ENCODE results near the gene PCDHGA12. TPM values are rescaled to one million over a fixed set of nuclear protein-coding genes. Genes with fewer than 3 reads are reported as not detected.
"Not testable (repeated sequence)": the region's sequence is repeated elsewhere in the genome, so short reads cannot be mapped to it uniquely, and the experiment has no call there.

PCDHGA12 gene
- total and polyA plus RNA-seq, 2 experiments from 2014 or later: 8.5 to 8.6 TPM

GRCh38 chr5:141417494-141418172 is 12.7 kb upstream of the PCDHGA12 start, which contains the start of gene PCDHGB7:
PCDHGB7 (plus strand) TSS chr5:141417677; CDS start chr5:141417860, 183 bp downstream.
- H3K9me2 ChIP-seq (ENCODE audit: insufficient read depth); H3K27me3 ChIP-seq (replicated peaks; ENCODE audit: insufficient read depth); H4K20me1 ChIP-seq (ENCODE audit: insufficient read depth); H3K9me3 ChIP-seq (ENCODE audit: low read depth); H3K36me3 ChIP-seq (ENCODE audit: low read depth): not testable (repeated sequence)
- peak within 1 kb of the TSS; percentile 75 for H3K4me3 ChIP-seq
- H2AFZ ChIP-seq: peak within 1 kb of the TSS; percentile 72
- H3K27ac ChIP-seq: peak within 1 kb of the TSS; percentile 64
- H3K4me1 ChIP-seq (ENCODE audit: insufficient read depth): peaks cover 14% of the 10 kb centered on the region; the same call in 1 of the 2 replicates
- H3K4me2 ChIP-seq (ENCODE audit: unreplicated experiment): peak within 1 kb of the TSS; percentile 68
- peaks cover 27% of the 10 kb centered on the region for H3F3A ChIP-seq (ENCODE audit: insufficient read depth)
- H3K79me2 ChIP-seq (ENCODE audit: insufficient read depth): peaks cover 27% of the 10 kb centered on the region
- DNase-seq: peak; percentile 96
- WGBS, 2 experiments (ENCODE audit: low coverage in 1 of 2, low lambda C conversion rate in 2 of 2, missing lambda C conversion rate in 2 of 2): 11 to 13% methylated on average over 37 to 47 of the region's 47 CpGs
- H3K9ac ChIP-seq: peak within 1 kb of the TSS; percentile 78
- in situ Hi-C loops (cut with MboI): loop anchor here (5.0 kb wide), 1 partner anchor 145 kb away; no protein-coding TSS in a partner anchor

- TF ChIP-seq EZH2 (IDR thresholded peaks at IDR 0.05; ENCODE audit: insufficient read depth, poor library complexity, severe bottlenecking) (no peak), EZH2phosphoT487 (IDR thresholded peaks at IDR 0.05; ENCODE audit: insufficient read depth, low read depth) (no peak)
- in situ Hi-C loops (cut with MboI): loop anchor here (5.0 kb wide), 1 partner anchor 143 kb away; no protein-coding TSS in a partner anchor
- no peak overlapping the region for H3K9ac ChIP-seq
- H3K4me2 ChIP-seq (ENCODE audit: unreplicated experiment): no peak overlapping the region
- DNase-seq: no peak
- H3K4me1 ChIP-seq (ENCODE audit: insufficient read depth): peaks cover 17% of the 10 kb centered on the region; the same call in 1 of the 2 replicates
- H3F3A ChIP-seq (ENCODE audit: insufficient read depth): peaks cover 27% of the 10 kb centered on the region
- H3K4me3 ChIP-seq: no peak overlapping the region; the same call in 1 of the 2 replicates
- no peak overlapping the region for H3K27ac ChIP-seq
- H3K27me3 ChIP-seq (replicated peaks; ENCODE audit: insufficient read depth): no peaks in the 10 kb centered on the region
- 0 out of 2 replicates have a peak, but pooled peaks cover 3% of the 10 kb centered on the region for H3K36me3 ChIP-seq (ENCODE audit: low read depth)
- H3K9me3 ChIP-seq (ENCODE audit: low read depth): no peaks in the 10 kb centered on the region
- H3K9me2 ChIP-seq (ENCODE audit: insufficient read depth): no peaks in the 10 kb centered on the region
- peaks cover 36% of the 10 kb centered on the region for H3K79me2 ChIP-seq (ENCODE audit: insufficient read depth)
- WGBS, 2 experiments (ENCODE audit: low coverage in 1 of 2, low lambda C conversion rate in 2 of 2, missing lambda C conversion rate in 2 of 2): 46 to 47% methylated on average over 68 to 74 of the region's 74 CpGs
- no peaks in the 10 kb centered on the region for H4K20me1 ChIP-seq (ENCODE audit: insufficient read depth)
- 0 out of 2 replicates have a peak overlapping the region, but pooled peaks have one; percentile 72 for H2AFZ ChIP-seq
These were observed 11.0 kb upstream of the PCDHGA12 start for GRCh38 chr5:141419074-141419880.

DNA sequence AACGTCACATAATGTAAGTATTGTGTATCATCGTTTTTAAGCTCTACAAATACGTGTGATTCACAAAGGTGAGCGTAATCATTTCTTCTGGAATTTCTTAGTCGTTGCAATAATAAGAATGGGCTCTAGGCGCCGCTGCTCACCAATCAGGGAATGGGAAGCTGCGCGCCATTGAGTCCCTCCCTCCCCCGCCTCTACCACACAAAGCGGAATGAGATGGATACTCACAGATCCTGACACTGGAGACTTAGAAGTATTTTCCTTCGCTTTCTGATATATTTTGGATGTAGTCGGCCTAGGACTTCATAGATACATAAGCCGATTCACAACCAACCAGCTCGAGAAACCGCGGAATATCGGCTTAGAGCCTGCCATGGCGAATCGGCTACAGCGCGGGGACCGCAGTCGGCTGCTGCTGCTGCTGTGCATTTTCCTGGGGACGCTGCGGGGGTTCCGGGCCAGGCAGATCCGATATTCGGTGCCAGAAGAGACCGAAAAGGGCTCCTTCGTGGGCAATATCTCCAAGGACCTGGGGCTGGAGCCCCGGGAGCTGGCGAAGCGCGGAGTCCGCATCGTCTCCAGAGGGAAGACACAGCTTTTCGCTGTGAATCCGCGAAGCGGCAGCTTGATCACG is 9.3 kb upstream of the PCDHGA12 start, which contains the start of gene PCDHGA11:
PCDHGA11 (plus strand) TSS at position 197 of the 634 bp plus-strand sequence; CDS start at position 374, 177 bp downstream.
- H3F3A ChIP-seq (ENCODE audit: insufficient read depth): peaks cover 27% of the 10 kb centered on the region
- H3K9ac ChIP-seq: peak within 1 kb of the TSS; percentile 77
- WGBS, 2 experiments (ENCODE audit: low coverage in 1 of 2, low lambda C conversion rate in 2 of 2, missing lambda C conversion rate in 2 of 2): 11 to 14% methylated on average over 42 of the region's 42 CpGs
- H3K36me3 ChIP-seq (ENCODE audit: low read depth): 0 out of 2 replicates have a peak, but pooled peaks cover 3% of the 10 kb centered on the region
- in situ Hi-C loops (cut with MboI): no loop called here
- peak within 1 kb of the TSS; percentile 65 for H3K27ac ChIP-seq
- peaks cover 20% of the 10 kb centered on the region; the same call in 1 of the 2 replicates for H3K4me1 ChIP-seq (ENCODE audit: insufficient read depth)
- peaks cover 53% of the 10 kb centered on the region for H3K79me2 ChIP-seq (ENCODE audit: insufficient read depth)
- peak; percentile 88 for DNase-seq
- TF ChIP-seq EZH2phosphoT487 (IDR thresholded peaks at IDR 0.05; ENCODE audit: insufficient read depth, low read depth): no peak
- no peak for TF ChIP-seq EZH2 (IDR thresholded peaks at IDR 0.05; ENCODE audit: insufficient read depth, poor library complexity, severe bottlenecking)
- no peaks in the 10 kb centered on the region for H3K27me3 ChIP-seq (replicated peaks; ENCODE audit: insufficient read depth)
- no peaks in the 10 kb centered on the region for H3K9me2 ChIP-seq (ENCODE audit: insufficient read depth)
- H2AFZ ChIP-seq: peak within 1 kb of the TSS; percentile 80
- peak within 1 kb of the TSS; percentile 80 for H3K4me3 ChIP-seq
- no peaks in the 10 kb centered on the region for H3K9me3 ChIP-seq (ENCODE audit: low read depth)
- H4K20me1 ChIP-seq (ENCODE audit: insufficient read depth): no peaks in the 10 kb centered on the region
- H3K4me2 ChIP-seq (ENCODE audit: unreplicated experiment): peak within 1 kb of the TSS; percentile 79

- H3K36me3 ChIP-seq (ENCODE audit: low read depth): 0 out of 2 replicates have a peak, but pooled peaks cover 3% of the 10 kb centered on the region
- WGBS, 2 experiments (ENCODE audit: low coverage in 1 of 2, low lambda C conversion rate in 2 of 2, missing lambda C conversion rate in 2 of 2): 16 to 18% methylated on average over 13 of the region's 13 CpGs
- H2AFZ ChIP-seq: peak overlapping the region; percentile 80
- peak; percentile 60 for DNase-seq
- peaks cover 58% of the 10 kb centered on the region for H3K79me2 ChIP-seq (ENCODE audit: insufficient read depth)
- peak overlapping the region; percentile 77 for H3K9ac ChIP-seq
- no peaks in the 10 kb centered on the region for H3K9me3 ChIP-seq (ENCODE audit: low read depth)
- peaks cover 27% of the 10 kb centered on the region for H3F3A ChIP-seq (ENCODE audit: insufficient read depth)
- in situ Hi-C loops (cut with MboI): no loop called here
- H3K27ac ChIP-seq: peak overlapping the region; percentile 65
- TF ChIP-seq EZH2 (IDR thresholded peaks at IDR 0.05; ENCODE audit: insufficient read depth, poor library complexity, severe bottlenecking) (no peak), EZH2phosphoT487 (IDR thresholded peaks at IDR 0.05; ENCODE audit: insufficient read depth, low read depth) (no peak)
- peak overlapping the region; percentile 80 for H3K4me3 ChIP-seq
- H3K4me1 ChIP-seq (ENCODE audit: insufficient read depth): peaks cover 20% of the 10 kb centered on the region; the same call in 1 of the 2 replicates
- H3K9me2 ChIP-seq (ENCODE audit: insufficient read depth): no peaks in the 10 kb centered on the region
- H3K27me3 ChIP-seq (replicated peaks; ENCODE audit: insufficient read depth): no peaks in the 10 kb centered on the region
- H4K20me1 ChIP-seq (ENCODE audit: insufficient read depth): no peaks in the 10 kb centered on the region
- H3K4me2 ChIP-seq (ENCODE audit: unreplicated experiment): peak overlapping the region; percentile 79
These were observed 8.8 kb upstream of the PCDHGA12 start for GRCh38 chr5:141421489-141421855.

Measured in GM23248 (cell line).